ENCODE measurements around the gene GAS7. TPM values are rescaled to one million over a fixed set of nuclear protein-coding genes. Genes with fewer than 3 reads are reported as not detected.

Gene GAS7
- total RNA-seq, 1 experiment from 2014 or later, result 4.1 TPM

DNA sequence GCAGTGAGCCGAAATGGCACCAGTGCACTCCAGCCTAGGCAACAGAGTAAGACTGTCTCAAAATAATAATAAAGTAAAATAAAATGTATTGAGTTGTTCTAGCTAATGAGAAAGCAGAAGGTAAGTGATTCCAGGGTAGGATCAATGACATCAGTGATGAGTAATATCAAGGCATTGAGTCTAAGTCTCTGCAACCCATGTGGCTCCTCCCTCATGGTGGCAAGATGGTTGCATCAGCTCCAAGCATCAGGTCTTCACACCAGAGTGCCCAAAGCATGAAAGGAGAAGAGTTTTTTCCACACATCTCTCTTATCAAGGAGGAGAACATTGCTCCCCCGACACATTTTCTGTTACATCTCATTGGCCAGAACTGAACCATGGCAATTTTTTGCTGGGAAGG, 34.8 kb upstream of the GAS7 start:
- H4K20me1 ChIP-seq (ENCODE audit: insufficient read depth), result no peaks in the 10 kb centered on the region
- ChIA-PET RAD21 (ENCODE audit: low non-redundant PET in 1 of 2, low total read pairs in 2 of 2, uncharacterized antibody in 2 of 2, unreplicated experiment in 2 of 2) (no interaction called here), CTCF (no interaction called here), POLR2A (interaction anchor here (0.5 kb wide), 1 partner anchor 59 kb away, joined by 4 read pairs; no protein-coding TSS in a partner anchor)
- intact Hi-C loops (cut with micrococcal nuclease), result no loop called here
- no peaks in the 10 kb centered on the region for H3K27me3 ChIP-seq (ENCODE audit: insufficient read depth, low read length)
- no peak overlapping the region for H3K4me3 ChIP-seq (replicated peaks in 1 of 2; ENCODE audit: low read depth in 1 of 2, low read length in 2 of 2)
- 0 out of 2 replicates have a peak, but pooled peaks have one; percentile 22 for TF ChIP-seq MAX (IDR thresholded peaks at IDR 0.05)
- no peak for TF ChIP-seq POLR2A (IDR thresholded peaks at IDR 0.05; ENCODE audit: borderline replicate concordance, extremely low read depth, insufficient read depth, insufficient read length)
- no peak for TF ChIP-seq SP1 (IDR thresholded peaks at IDR 0.05; ENCODE audit: low read depth)
- TF ChIP-seq SRF (IDR thresholded peaks at IDR 0.05; ENCODE audit: low read depth), result no peak
- TF ChIP-seq ZFX (IDR thresholded peaks at IDR 0.05), result no peak
- no peak for TF ChIP-seq TCF7L2 (IDR thresholded peaks at IDR 0.05; ENCODE audit: borderline replicate concordance, extremely low read depth, insufficient read depth, insufficient read length)
- BruUV-seq (replicated peaks), result no TSS peak
- no peak overlapping the region for H3K4me2 ChIP-seq (ENCODE audit: low read length)
- DNase-seq (ENCODE audit: low read depth, low spot score), result peak; percentile 21
- no peak overlapping the region for H3K9ac ChIP-seq (ENCODE audit: low read length)
- H2AFZ ChIP-seq (ENCODE audit: low read depth, low read length, poor library complexity, severe bottlenecking), result no peak overlapping the region
- H3K9me2 ChIP-seq (ENCODE audit: insufficient read depth), result no peaks in the 10 kb centered on the region
- no peak for ATAC-seq
- no peak overlapping the region for H3K27ac ChIP-seq (ENCODE audit: low read depth, low read length)
- no peaks in the 10 kb centered on the region for H3K4me1 ChIP-seq (ENCODE audit: control insufficient read depth in 1 of 2, insufficient read depth in 2 of 2, low read length in 2 of 2)
- H3K36me3 ChIP-seq (ENCODE audit: control insufficient read depth in 1 of 2, insufficient read depth in 2 of 2, low read length in 2 of 2), result no peaks in the 10 kb centered on the region
- no peaks in the 10 kb centered on the region for H3K9me3 ChIP-seq (ENCODE audit: control insufficient read depth in 1 of 2, insufficient read depth in 1 of 2, low read depth in 1 of 2, low read length in 2 of 2)
- no peaks in the 10 kb centered on the region for H3K79me2 ChIP-seq (ENCODE audit: insufficient read depth, low read length)

- H3K27ac ChIP-seq (ENCODE audit: low read depth, low read length), result no peak overlapping the region
- ChIA-PET RAD21 (ENCODE audit: low non-redundant PET in 1 of 2, low total read pairs in 2 of 2, uncharacterized antibody in 2 of 2, unreplicated experiment in 2 of 2) (no interaction called here), POLR2A (no interaction called here), CTCF (interaction anchor here (1.4 kb wide), 1 partner anchor 304 kb away, joined by 4 read pairs; no protein-coding TSS in a partner anchor)
- H3K9me2 ChIP-seq (ENCODE audit: insufficient read depth), result no peaks in the 10 kb centered on the region
- H3K9me3 ChIP-seq (ENCODE audit: control insufficient read depth in 1 of 2, insufficient read depth in 1 of 2, low read depth in 1 of 2, low read length in 2 of 2), result no peaks in the 10 kb centered on the region
- no peaks in the 10 kb centered on the region for H3K36me3 ChIP-seq (ENCODE audit: control insufficient read depth in 1 of 2, insufficient read depth in 2 of 2, low read length in 2 of 2)
- intact Hi-C loops (cut with micrococcal nuclease), result loop anchor here (5.0 to 10.0 kb wide), 2 partner anchors 144 to 307 kb away; no protein-coding TSS in a partner anchor
- no TSS peak for BruUV-seq (replicated peaks)
- no peaks in the 10 kb centered on the region for H3K27me3 ChIP-seq (ENCODE audit: insufficient read depth, low read length)
- H3K4me1 ChIP-seq (ENCODE audit: control insufficient read depth in 1 of 2, insufficient read depth in 2 of 2, low read length in 2 of 2), result no peaks in the 10 kb centered on the region
- H3K79me2 ChIP-seq (ENCODE audit: insufficient read depth, low read length), result no peaks in the 10 kb centered on the region
- no peak overlapping the region for H3K4me3 ChIP-seq (replicated peaks in 1 of 2; ENCODE audit: low read depth in 1 of 2, low read length in 2 of 2)
- no peak overlapping the region for H2AFZ ChIP-seq (ENCODE audit: low read depth, low read length, poor library complexity, severe bottlenecking)
- no peaks in the 10 kb centered on the region for H4K20me1 ChIP-seq (ENCODE audit: insufficient read depth)
- DNase-seq (ENCODE audit: low read depth, low spot score) (no peak), ATAC-seq (no peak)
- no peak for TF ChIP-seq POLR2A (IDR thresholded peaks at IDR 0.05; ENCODE audit: borderline replicate concordance, extremely low read depth, insufficient read depth, insufficient read length)
- TF ChIP-seq, protein P1, sequence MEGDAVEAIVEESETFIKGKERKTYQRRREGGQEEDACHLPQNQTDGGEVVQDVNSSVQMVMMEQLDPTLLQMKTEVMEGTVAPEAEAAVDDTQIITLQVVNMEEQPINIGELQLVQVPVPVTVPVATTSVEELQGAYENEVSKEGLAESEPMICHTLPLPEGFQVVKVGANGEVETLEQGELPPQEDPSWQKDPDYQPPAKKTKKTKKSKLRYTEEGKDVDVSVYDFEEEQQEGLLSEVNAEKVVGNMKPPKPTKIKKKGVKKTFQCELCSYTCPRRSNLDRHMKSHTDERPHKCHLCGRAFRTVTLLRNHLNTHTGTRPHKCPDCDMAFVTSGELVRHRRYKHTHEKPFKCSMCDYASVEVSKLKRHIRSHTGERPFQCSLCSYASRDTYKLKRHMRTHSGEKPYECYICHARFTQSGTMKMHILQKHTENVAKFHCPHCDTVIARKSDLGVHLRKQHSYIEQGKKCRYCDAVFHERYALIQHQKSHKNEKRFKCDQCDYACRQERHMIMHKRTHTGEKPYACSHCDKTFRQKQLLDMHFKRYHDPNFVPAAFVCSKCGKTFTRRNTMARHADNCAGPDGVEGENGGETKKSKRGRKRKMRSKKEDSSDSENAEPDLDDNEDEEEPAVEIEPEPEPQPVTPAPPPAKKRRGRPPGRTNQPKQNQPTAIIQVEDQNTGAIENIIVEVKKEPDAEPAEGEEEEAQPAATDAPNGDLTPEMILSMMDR (IDR thresholded peaks at IDR 0.05 in 2 of 3, conservative IDR thresholded peaks at IDR 0.05 in 1 of 3; ENCODE audit: borderline replicate concordance in 1 of 3, insufficient read depth in 1 of 3, low read depth in 2 of 3, low read length in 2 of 3), result no peak
- H3K9ac ChIP-seq (ENCODE audit: low read length), result no peak overlapping the region
- no peak overlapping the region for H3K4me2 ChIP-seq (ENCODE audit: low read length)
These were observed 30.8 kb upstream of the GAS7 start for GRCh38 chr17:10229181-10229580.

Data from HCT116 (cell line).